GM19240 (cell line): ENCODE data around the gene FARP1.

Experiments
- DNase-seq: peaks from one replicate; pipeline ENCODE4 v3.0.0; 2011; ENCODE audit warnings: low spot score; ENCODE audit not compliant: insufficient read length

The FARP1 gene

GRCh38 chr13:98415326-98416070 lies 272.6 kb downstream of the FARP1 start:
- DNase-seq = no peak

- no peak for DNase-seq
Observed at GRCh38 chr13:98416408-98416807, 273.5 kb downstream of the FARP1 start.

- DNase-seq = no peak
Observed at GRCh38 chr13:98419786-98420553, 277.1 kb downstream of the FARP1 start.

GRCh38 chr13:98420554-98421175 lies 277.8 kb downstream of the FARP1 start:
- no peak for DNase-seq

- DNase-seq = no peak
Observed at GRCh38 chr13:98422046-98422445, 279.2 kb downstream of the FARP1 start.

- DNase-seq = no peak
Observed at GRCh38 chr13:98423417-98423816, 280.5 kb downstream of the FARP1 start.

GRCh38 chr13:98427331-98427995 lies 284.6 kb downstream of the FARP1 start:
- no peak for DNase-seq

- DNase-seq = no peak
Observed at GRCh38 chr13:98428256-98428966, 285.5 kb downstream of the FARP1 start.

- no peak for DNase-seq
Observed at GRCh38 chr13:98429081-98429480, 286.2 kb downstream of the FARP1 start.

GRCh38 chr13:98429531-98429930 lies 286.6 kb downstream of the FARP1 start:
- no peak for DNase-seq

GRCh38 chr13:98429977-98430736 lies 287.3 kb downstream of the FARP1 start:
- no peak for DNase-seq

GRCh38 chr13:98432638-98433037 lies 289.7 kb downstream of the FARP1 start:
- DNase-seq = no peak

GRCh38 chr13:98433654-98434053 lies 290.8 kb downstream of the FARP1 start:
- DNase-seq = no peak

- DNase-seq = no peak
Observed at GRCh38 chr13:98434060-98434459, 291.2 kb downstream of the FARP1 start.

GRCh38 chr13:98435376-98435775 lies 292.5 kb downstream of the FARP1 start:
- DNase-seq = no peak

- no peak for DNase-seq
Observed at GRCh38 chr13:98436233-98436910, 293.5 kb downstream of the FARP1 start.

GRCh38 chr13:98438246-98439125 lies 295.6 kb downstream of the FARP1 start:
- no peak for DNase-seq

- DNase-seq = no peak
Observed at GRCh38 chr13:98439126-98439828, 296.4 kb downstream of the FARP1 start.
